HCT116 (cell line): ENCODE results near the gene OR7G2. TPM values are rescaled to one million over a fixed set of nuclear protein-coding genes. Genes with fewer than 3 reads are reported as not detected.

Experiments used
- ATAC-seq: fragments of 200-7000 bp; cut with Tn5 transposase; 2 replicates; pipeline ENCODE4 v1.9.1; 2020; ENCODE audit warnings: mild to moderate bottlenecking, moderate library complexity
- BruUV-seq: library from RNA; stranded (reverse); fragments of 400-500 nt; replicated peaks from 2 replicates; lab custom pipeline; 2021; lab: Mats Ljungman, UMichigan
- CTCF ChIA-PET: fragments of 300-600 bp; sonication (Branson Sonifier 250); formaldehyde crosslinking; loops from one replicate; lab custom pipeline; 2021; ENCODE audit warnings: antibody characterized with exemption; lab: Charles Lee
- POLR2A ChIA-PET: fragments of 300-600, 350-600 bp; sonication (Branson Sonifier 250); formaldehyde crosslinking; loops from one replicate; lab custom pipeline; 2021; ENCODE audit warnings: antibody characterized with exemption; lab: Charles Lee
- RAD21 ChIA-PET, 2 experiments: fragments of 300-600 bp; sonication (Branson Sonifier 250); formaldehyde crosslinking; loops; one replicate each; lab custom pipeline; 2023; ENCODE audit warnings: low total read pairs in 2 of 2; ENCODE audit not compliant: uncharacterized antibody in 2 of 2, unreplicated experiment in 2 of 2, low non-redundant PET in 1 of 2; lab: Charles Lee
- DNase-seq: peaks from one replicate; pipeline ENCODE4 v3.0.0-alpha.2; 2010; ENCODE audit warnings: low read depth, low spot score
- H2AFZ ChIP-seq: fragments of 200-600 bp; shearing (Covaris generic), sonication (generic); 2 replicates; pipeline ENCODE4 v1.6.1; 2017; ENCODE audit warnings: low read depth, mixed run types, mixed read lengths, antibody characterized with exemption, low read length; ENCODE audit not compliant: poor library complexity, severe bottlenecking
- H3K27ac ChIP-seq: 2 replicates; pipeline ENCODE4 v1.5.1; 2012; ENCODE audit warnings: low read depth, low read length
- H3K27me3 ChIP-seq: fragments of 200-600 bp; sonication (generic); 2 replicates; pipeline ENCODE4 v1.6.1; 2016; ENCODE audit warnings: mixed run types, low read length, mixed read lengths; ENCODE audit not compliant: insufficient read depth
- H3K36me3 ChIP-seq, 2 experiments: fragments of 200-500 bp in 1 of 2; fragments of 200-600 bp in 1 of 2; sonication (Bioruptor generic) in 1 of 2; sonication (generic) in 1 of 2; 2 replicates each; pipeline versions ENCODE4 v1.5.1 to v1.6.1; 2014 to 2016; ENCODE audit warnings: low read length in 2 of 2, inconsistent platforms in 1 of 2, mixed read lengths in 1 of 2, mixed run types in 1 of 2; ENCODE audit not compliant: insufficient read depth in 2 of 2, control insufficient read depth in 1 of 2
- H3K4me1 ChIP-seq, 2 experiments: fragments of 200-600 bp in 1 of 2; sonication (generic) in 1 of 2; 2 replicates each; pipeline versions ENCODE4 v1.5.1 to v1.6.1; 2012 to 2017; ENCODE audit warnings: low read length in 2 of 2, inconsistent platforms in 1 of 2, mild to moderate bottlenecking in 1 of 2, mixed read lengths in 1 of 2, mixed run types in 1 of 2, moderate library complexity in 1 of 2; ENCODE audit not compliant: insufficient read depth in 2 of 2, control insufficient read depth in 1 of 2
- H3K4me2 ChIP-seq: fragments of 200-600 bp; sonication (generic); 2 replicates; pipeline ENCODE4 v1.6.1; 2017; ENCODE audit warnings: mixed run types, low read length, mixed read lengths
- H3K4me3 ChIP-seq, 2 experiments: fragments of 200-600 bp in 1 of 2; sonication (generic) in 1 of 2; replicated peaks in 1 of 2; 2 replicates each; pipeline ENCODE4 v1.5.1; 2011 to 2016; ENCODE audit warnings: low read length in 2 of 2, control low read depth in 1 of 2, low read depth in 1 of 2, mild to moderate bottlenecking in 1 of 2, mixed read lengths in 1 of 2, mixed run types in 1 of 2
- H3K79me2 ChIP-seq: fragments of 200-600 bp; sonication (generic); 2 replicates; pipeline ENCODE4 v1.6.1; 2017; ENCODE audit warnings: mild to moderate bottlenecking, mixed run types, low read length, moderate library complexity, mixed read lengths; ENCODE audit not compliant: insufficient read depth
- H3K9ac ChIP-seq: fragments of 200-600 bp; sonication (generic); 2 replicates; pipeline ENCODE4 v1.6.1; 2016; ENCODE audit warnings: low read length, mixed read lengths
- H3K9me2 ChIP-seq: fragments of 200-600 bp; sonication (generic), shearing (Covaris generic); 2 replicates; pipeline ENCODE4 v1.6.1; 2017; ENCODE audit warnings: mixed run types, mild to moderate bottlenecking, moderate library complexity; ENCODE audit not compliant: insufficient read depth
- H3K9me3 ChIP-seq, 2 experiments: fragments of 200-500 bp in 1 of 2; fragments of 200-600 bp in 1 of 2; sonication (Bioruptor generic) in 1 of 2; sonication (generic) in 1 of 2; 2 replicates each; pipeline ENCODE4 v1.6.1; 2014 to 2017; ENCODE audit warnings: low read length in 2 of 2, mixed read lengths in 2 of 2, inconsistent platforms in 1 of 2, low read depth in 1 of 2, mild to moderate bottlenecking in 1 of 2, mixed run types in 1 of 2, moderate library complexity in 1 of 2; ENCODE audit not compliant: control insufficient read depth in 1 of 2, insufficient read depth in 1 of 2
- H4K20me1 ChIP-seq: fragments of 200-600 bp; sonication (generic), shearing (Covaris generic); 2 replicates; pipeline ENCODE4 v1.6.1; 2017; ENCODE audit warnings: mixed run types, mild to moderate bottlenecking, moderate library complexity; ENCODE audit not compliant: insufficient read depth
- CBX3 ChIP-seq: IDR thresholded peaks from 2 replicates; pipeline ENCODE4 v1.6.1; 2012; ENCODE audit warnings: low read depth
- CEBPB ChIP-seq: IDR thresholded peaks from 2 replicates; pipeline ENCODE4 v1.6.1; 2012; ENCODE audit warnings: low read depth
- EGR1 ChIP-seq: IDR thresholded peaks from 2 replicates; pipeline ENCODE4 v1.6.1; 2012; ENCODE audit warnings: low read depth
- ELF1 ChIP-seq: IDR thresholded peaks from 2 replicates; pipeline ENCODE4 v1.6.1; 2012; ENCODE audit warnings: low read depth, borderline replicate concordance
- FOSL1 ChIP-seq: IDR thresholded peaks from 2 replicates; pipeline ENCODE4 v1.6.1; 2012; ENCODE audit warnings: low read depth
- JUND ChIP-seq: IDR thresholded peaks from 2 replicates; pipeline ENCODE4 v1.6.1; 2012
- POLR2AphosphoS5 ChIP-seq: IDR thresholded peaks from 2 replicates; pipeline ENCODE4 v1.6.1; 2011; ENCODE audit warnings: mild to moderate bottlenecking, low read depth, low read length, moderate library complexity
- REST ChIP-seq: IDR thresholded peaks from 2 replicates; pipeline ENCODE4 v1.6.1; 2012; ENCODE audit warnings: low read depth
- SRF ChIP-seq: IDR thresholded peaks from 2 replicates; pipeline ENCODE4 v1.6.1; 2012; ENCODE audit warnings: low read depth
- TCF7L2 ChIP-seq: IDR thresholded peaks from 2 replicates; pipeline ENCODE4 v1.7.0; 2011; ENCODE audit warnings: borderline replicate concordance, inconsistent platforms; ENCODE audit not compliant: insufficient read depth, insufficient read length; ENCODE audit errors: extremely low read depth
- YY1 ChIP-seq: IDR thresholded peaks from 2 replicates; pipeline ENCODE4 v1.6.1; 2011; ENCODE audit warnings: low read length, low read depth, moderate library complexity, mild to moderate bottlenecking; ENCODE audit not compliant: insufficient replicate concordance; ENCODE audit errors: extremely low read depth
- ZFX ChIP-seq: fragments of 450-650 bp; IDR thresholded peaks from 2 replicates; pipeline ENCODE4 v1.6.1; 2017
- intact Hi-C: fragments of 100-400 bp; cut with micrococcal nuclease; formaldehyde crosslinking; loops from 2 replicates; pipeline ENCODE4 v1.10.0; 2022
- total RNA-seq: library from RNA; stranded (reverse); gene quantifications from one replicate; pipeline ENCODE4 v1.2.1, GENCODE V29; 2021; ENCODE audit not compliant: unreplicated experiment
- TF ChIP-seq, protein P1 (sequence below): IDR thresholded peaks from 2 replicates; pipeline ENCODE4 v1.6.1; 2012
- TF ChIP-seq, protein P2 (sequence below): IDR thresholded peaks from 2 replicates; pipeline ENCODE4 v1.6.1; 2012
- TF ChIP-seq, protein P3 (sequence below), 3 experiments: fragments of 200-600 bp in 1 of 3; sonication (generic) in 1 of 3; IDR thresholded peaks in 2 of 3; conservative IDR thresholded peaks in 1 of 3; 2 replicates each; pipeline ENCODE4 v1.5.1; 2012 to 2017; ENCODE audit warnings: low read depth in 2 of 3, low read length in 2 of 3, antibody characterized with exemption in 1 of 3, borderline replicate concordance in 1 of 3, control low read depth in 1 of 3, mild to moderate bottlenecking in 1 of 3, mixed read lengths in 1 of 3, mixed run types in 1 of 3, moderate library complexity in 1 of 3; ENCODE audit not compliant: insufficient read depth in 1 of 3

The OR7G2 gene
- total RNA-seq, 1 experiment from 2014 or later = not detected

GRCh38 chr19:9109959-9110358, 2.7 kb upstream of the OR7G2 start:
- H3K27ac ChIP-seq = no peak overlapping the region
- H3K9ac ChIP-seq = no peak overlapping the region
- no peak overlapping the region for H2AFZ ChIP-seq
- H3K9me3 ChIP-seq = no peaks in the 10 kb centered on the region
- ATAC-seq = no peak
- ChIA-PET POLR2A (no interaction called here), CTCF (no interaction called here), RAD21 (no interaction called here)
- no peak for TF ChIP-seq EGR1
- no peak for TF ChIP-seq JUND
- no peak for TF ChIP-seq TCF7L2
- no peak for TF ChIP-seq POLR2AphosphoS5
- TF ChIP-seq SRF = no peak
- TF ChIP-seq, protein P1, sequence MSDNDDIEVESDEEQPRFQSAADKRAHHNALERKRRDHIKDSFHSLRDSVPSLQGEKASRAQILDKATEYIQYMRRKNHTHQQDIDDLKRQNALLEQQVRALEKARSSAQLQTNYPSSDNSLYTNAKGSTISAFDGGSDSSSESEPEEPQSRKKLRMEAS = no peak
- TF ChIP-seq, protein P2, sequence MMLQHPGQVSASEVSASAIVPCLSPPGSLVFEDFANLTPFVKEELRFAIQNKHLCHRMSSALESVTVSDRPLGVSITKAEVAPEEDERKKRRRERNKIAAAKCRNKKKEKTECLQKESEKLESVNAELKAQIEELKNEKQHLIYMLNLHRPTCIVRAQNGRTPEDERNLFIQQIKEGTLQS = no peak
- no peak for TF ChIP-seq YY1
- H3K4me2 ChIP-seq = no peak overlapping the region
- no TSS peak for BruUV-seq
- no peaks in the 10 kb centered on the region for H3K27me3 ChIP-seq
- no peaks in the 10 kb centered on the region for H4K20me1 ChIP-seq
- H3K36me3 ChIP-seq = no peaks in the 10 kb centered on the region
- intact Hi-C loops = no loop called here
- no peak for DNase-seq
- H3K9me2 ChIP-seq = no peaks in the 10 kb centered on the region
- H3K79me2 ChIP-seq = no peaks in the 10 kb centered on the region
- H3K4me1 ChIP-seq = no peaks in the 10 kb centered on the region
- no peak overlapping the region for H3K4me3 ChIP-seq

- ChIA-PET POLR2A (no interaction called here), RAD21 (no interaction called here), CTCF (no interaction called here)
- no peaks in the 10 kb centered on the region for H3K36me3 ChIP-seq
- no peak within 1 kb of the TSS for H2AFZ ChIP-seq
- H3K9ac ChIP-seq = no peak within 1 kb of the TSS
- no peaks in the 10 kb centered on the region for H3K9me3 ChIP-seq
- no peaks in the 10 kb centered on the region for H3K9me2 ChIP-seq
- no peaks in the 10 kb centered on the region for H3K27me3 ChIP-seq
- no peaks in the 10 kb centered on the region for H4K20me1 ChIP-seq
- H3K4me3 ChIP-seq = no peak within 1 kb of the TSS
- H3K27ac ChIP-seq = no peak within 1 kb of the TSS
- intact Hi-C loops = no loop called here
- no peaks in the 10 kb centered on the region for H3K4me1 ChIP-seq
- no peaks in the 10 kb centered on the region for H3K79me2 ChIP-seq
- no peak for ATAC-seq
- BruUV-seq = no TSS peak
- no peak within 1 kb of the TSS for H3K4me2 ChIP-seq
- no peak for DNase-seq
- TF ChIP-seq, protein P3, sequence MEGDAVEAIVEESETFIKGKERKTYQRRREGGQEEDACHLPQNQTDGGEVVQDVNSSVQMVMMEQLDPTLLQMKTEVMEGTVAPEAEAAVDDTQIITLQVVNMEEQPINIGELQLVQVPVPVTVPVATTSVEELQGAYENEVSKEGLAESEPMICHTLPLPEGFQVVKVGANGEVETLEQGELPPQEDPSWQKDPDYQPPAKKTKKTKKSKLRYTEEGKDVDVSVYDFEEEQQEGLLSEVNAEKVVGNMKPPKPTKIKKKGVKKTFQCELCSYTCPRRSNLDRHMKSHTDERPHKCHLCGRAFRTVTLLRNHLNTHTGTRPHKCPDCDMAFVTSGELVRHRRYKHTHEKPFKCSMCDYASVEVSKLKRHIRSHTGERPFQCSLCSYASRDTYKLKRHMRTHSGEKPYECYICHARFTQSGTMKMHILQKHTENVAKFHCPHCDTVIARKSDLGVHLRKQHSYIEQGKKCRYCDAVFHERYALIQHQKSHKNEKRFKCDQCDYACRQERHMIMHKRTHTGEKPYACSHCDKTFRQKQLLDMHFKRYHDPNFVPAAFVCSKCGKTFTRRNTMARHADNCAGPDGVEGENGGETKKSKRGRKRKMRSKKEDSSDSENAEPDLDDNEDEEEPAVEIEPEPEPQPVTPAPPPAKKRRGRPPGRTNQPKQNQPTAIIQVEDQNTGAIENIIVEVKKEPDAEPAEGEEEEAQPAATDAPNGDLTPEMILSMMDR (IDR thresholded peaks at IDR 0.05 in 2 of 3, conservative IDR thresholded peaks at IDR 0.05 in 1 of 3; ENCODE audit: borderline replicate concordance in 1 of 3, insufficient read depth in 1 of 3, low read depth in 2 of 3, low read length in 2 of 3) = no peak
- no peak for TF ChIP-seq FOSL1
- TF ChIP-seq JUND = no peak
- TF ChIP-seq CBX3 = no peak
- TF ChIP-seq CEBPB = no peak
- TF ChIP-seq ZFX = no peak
- TF ChIP-seq YY1 = no peak
- no peak for TF ChIP-seq SRF
- no peak for TF ChIP-seq REST
- TF ChIP-seq ELF1 = no peak
- TF ChIP-seq EGR1 = no peak
- TF ChIP-seq, protein P1 = no peak
Observed at GRCh38 chr19:9086761-9087160, 20.5 kb downstream of the OR7G2 start, which contains the start of gene OR1M1. Gene OR1M1, plus strand, starts transcription at chr19:9087061. Its CDS starts 6,184 bp downstream, at chr19:9093245.
